Ecto neural progenitor cell (in vitro differentiated cells): ENCODE results near the gene CMTM8.

Experiments
- DNase-seq: peaks from one replicate; pipeline ENCODE4 v3.0.0-alpha.2; 2018; ENCODE audit warnings: low spot score

CMTM8 gene

GRCh38 chr3:32410367-32411246 lies 172.1 kb downstream of the CMTM8 start:
- peak; percentile 55 for DNase-seq

GRCh38 chr3:32411442-32411841 lies 173.0 kb downstream of the CMTM8 start:
- DNase-seq = peak; percentile 37

GRCh38 chr3:32412887-32413286 lies 174.4 kb downstream of the CMTM8 start:
- DNase-seq = no peak

GRCh38 chr3:32413845-32414521 lies 175.5 kb downstream of the CMTM8 start:
- DNase-seq = no peak

GRCh38 chr3:32414522-32415202 lies 176.2 kb downstream of the CMTM8 start:
- no peak for DNase-seq

GRCh38 chr3:32419742-32420125 lies 181.3 kb downstream of the CMTM8 start:
- DNase-seq = no peak
